BJ (cell line): ENCODE data around the gene TRAFD1. TPM values are rescaled to one million over a fixed set of nuclear protein-coding genes. Genes with fewer than 3 reads are reported as not detected.

Experiments
- CTCF ChIA-PET: fragments of 350-600 bp; formaldehyde crosslinking; extraction: SDS; loops from one replicate; lab custom pipeline; 2021; ENCODE audit warnings: antibody characterized with exemption, inconsistent platforms; lab: Yijun Ruan, JAX
- POLR2A ChIA-PET: fragments of 300-600 bp; sonication (Branson Sonifier 250); formaldehyde crosslinking; extraction: SDS; loops from one replicate; lab custom pipeline; 2021; ENCODE audit warnings: antibody characterized with exemption; lab: Charles Lee
- DNase-seq: peaks from one replicate; pipeline ENCODE4 v3.0.0-alpha.2; 2011; ENCODE audit warnings: low read depth
- H3K27me3 ChIP-seq: 2 replicates; pipeline ENCODE4 v1.6.0; 2011; ENCODE audit warnings: low read length; ENCODE audit not compliant: control insufficient read depth, insufficient read depth
- H3K36me3 ChIP-seq: 2 replicates; pipeline ENCODE4 v1.5.1; 2011; ENCODE audit warnings: low read length; ENCODE audit not compliant: control insufficient read depth, insufficient read depth
- H3K4me3 ChIP-seq: 2 replicates; pipeline ENCODE4 v1.5.1; 2011; ENCODE audit warnings: low read depth, mild to moderate bottlenecking, control low read depth, low read length
- CTCF ChIP-seq: IDR thresholded peaks from 2 replicates; pipeline ENCODE4 v1.5.1; 2011; ENCODE audit warnings: low read depth, mild to moderate bottlenecking, control low read depth, inconsistent platforms, low read length, moderate library complexity; ENCODE audit not compliant: insufficient read depth
- polyA plus RNA-seq: library from polyadenylated mRNA; depleted of rRNA; stranded (reverse); fragments of >200 nt; gene quantifications from 2 replicates; pipeline ENCODE4 v1.2.3, GENCODE V29; 2011

Gene TRAFD1
- polyA plus RNA-seq, 1 experiment = 23.7 TPM

- POLR2A ChIA-PET = no interaction called here
- TF ChIP-seq CTCF = no peak
- peaks cover 12% of the 10 kb centered on the region for H3K36me3 ChIP-seq
- no peak overlapping the region for H3K4me3 ChIP-seq
- no peaks in the 10 kb centered on the region for H3K27me3 ChIP-seq
- no peak for DNase-seq
- CTCF ChIA-PET = interaction anchor here (1.0 to 4.0 kb wide), 2 partner anchors 13 kb away, joined by 3 to 18 read pairs; no protein-coding TSS in a partner anchor
Observed at GRCh38 chr12:112185093-112185923, 59.9 kb downstream of the TRAFD1 start.

GRCh38 chr12:112188130-112188830 is 62.9 kb downstream of the TRAFD1 start:
- H3K4me3 ChIP-seq = no peak overlapping the region
- no peak for DNase-seq
- TF ChIP-seq CTCF = no peak
- POLR2A ChIA-PET = no interaction called here
- CTCF ChIA-PET = interaction anchor here (4.0 kb wide), 1 partner anchor 10 kb away, joined by 18 read pairs; no protein-coding TSS in a partner anchor
- H3K36me3 ChIP-seq = peaks cover 18% of the 10 kb centered on the region
- H3K27me3 ChIP-seq = no peaks in the 10 kb centered on the region

- CTCF ChIA-PET = no interaction called here
- Histone ChIP-seq H3K36me3 (peaks cover 18% of the 10 kb centered on the region), H3K27me3 (no peaks in the 10 kb centered on the region), H3K4me3 (no peak overlapping the region)
- no peak for TF ChIP-seq CTCF
- POLR2A ChIA-PET = no interaction called here
- DNase-seq = no peak
Observed at GRCh38 chr12:112190231-112191025, 65.1 kb downstream of the TRAFD1 start.

- ChIA-PET CTCF (interaction anchor here (1.4 kb wide), 1 partner anchor 196 kb away, joined by 4 read pairs; no protein-coding TSS in a partner anchor), POLR2A (no interaction called here)
- TF ChIP-seq CTCF = no peak
- H3K36me3 ChIP-seq = peaks cover 18% of the 10 kb centered on the region
- no peak for DNase-seq
- no peak overlapping the region for H3K4me3 ChIP-seq
- no peaks in the 10 kb centered on the region for H3K27me3 ChIP-seq
Observed at GRCh38 chr12:112191201-112191600, 65.8 kb downstream of the TRAFD1 start.
